ENCODE data around the gene PTPN20.

Gene PTPN20

GRCh38 chr10:47042199-47042473 is 130.9 kb downstream of the PTPN20 start:
- ATAC-seq = no peak
- TF ChIP-seq ARNTL (CRISPR knock-in tag; IDR thresholded peaks at IDR 0.05; ENCODE audit: borderline replicate concordance, low read depth) = no peak
- no peak for TF ChIP-seq PATZ1 (CRISPR knock-in tag; IDR thresholded peaks at IDR 0.05; ENCODE audit: borderline replicate concordance)
- TF ChIP-seq CSRNP3 (CRISPR knock-in tag; IDR thresholded peaks at IDR 0.05) = no peak
- TF ChIP-seq ZC3H10 (CRISPR knock-in tag; IDR thresholded peaks at IDR 0.05) = no peak
- TF ChIP-seq TOX (CRISPR knock-in tag; IDR thresholded peaks at IDR 0.05; ENCODE audit: borderline replicate concordance) = no peak
- no peak for TF ChIP-seq ZNF70 (CRISPR knock-in tag; IDR thresholded peaks at IDR 0.05)
- TF ChIP-seq POU6F1 (CRISPR knock-in tag; IDR thresholded peaks at IDR 0.05; ENCODE audit: borderline replicate concordance, low read depth) = no peak
- TF ChIP-seq ZNF565 (CRISPR knock-in tag; conservative IDR thresholded peaks at IDR 0.05; ENCODE audit: low read depth) = no peak
- TF ChIP-seq RARB (CRISPR knock-in tag; IDR thresholded peaks at IDR 0.05) = no peak
- TF ChIP-seq SNAI2 (CRISPR knock-in tag; IDR thresholded peaks at IDR 0.05) = no peak
- TF ChIP-seq GLIS3 (CRISPR knock-in tag; IDR thresholded peaks at IDR 0.05) = no peak
- no peak for TF ChIP-seq ESRRG (CRISPR knock-in tag; IDR thresholded peaks at IDR 0.05)
- no peak for TF ChIP-seq ISL1 (CRISPR knock-in tag; IDR thresholded peaks at IDR 0.05)

GRCh38 chr10:47042780-47043750 is 131.8 kb downstream of the PTPN20 start:
- ATAC-seq = no peak
- TF ChIP-seq CSRNP3 (CRISPR knock-in tag; IDR thresholded peaks at IDR 0.05) (no peak), ZNF70 (CRISPR knock-in tag; IDR thresholded peaks at IDR 0.05) (no peak), PPARA (CRISPR knock-in tag; IDR thresholded peaks at IDR 0.05; ENCODE audit: borderline replicate concordance) (no peak), ISL1 (CRISPR knock-in tag; IDR thresholded peaks at IDR 0.05) (no peak), TCF4 (CRISPR knock-in tag; IDR thresholded peaks at IDR 0.05; ENCODE audit: borderline replicate concordance) (no peak), PATZ1 (CRISPR knock-in tag; IDR thresholded peaks at IDR 0.05; ENCODE audit: borderline replicate concordance) (no peak), ZNF8 (CRISPR knock-in tag; IDR thresholded peaks at IDR 0.05) (no peak), RARB (CRISPR knock-in tag; IDR thresholded peaks at IDR 0.05) (no peak), CSDC2 (CRISPR knock-in tag; IDR thresholded peaks at IDR 0.05) (no peak), POU6F1 (CRISPR knock-in tag; IDR thresholded peaks at IDR 0.05; ENCODE audit: borderline replicate concordance, low read depth) (no peak), GLIS3 (CRISPR knock-in tag; IDR thresholded peaks at IDR 0.05) (no peak), BACH2 (CRISPR knock-in tag; IDR thresholded peaks at IDR 0.05; ENCODE audit: borderline replicate concordance) (no peak), ZC3H10 (CRISPR knock-in tag; IDR thresholded peaks at IDR 0.05) (no peak), TOX (CRISPR knock-in tag; IDR thresholded peaks at IDR 0.05; ENCODE audit: borderline replicate concordance) (no peak), ZNF565 (CRISPR knock-in tag; conservative IDR thresholded peaks at IDR 0.05; ENCODE audit: low read depth) (no peak), ARNTL (CRISPR knock-in tag; IDR thresholded peaks at IDR 0.05; ENCODE audit: borderline replicate concordance, low read depth) (no peak)

Measured in SK-N-SH treated with all-trans-retinoic acid at 6 μM for 48 hours (cell line).